Choroid plexus epithelial cell (primary cell): Measurements from ENCODE around the gene EPYC.

ENCODE experiments used
- DNase-seq: peaks from one replicate; pipeline ENCODE4 v3.0.0-alpha.2; 2010; ENCODE audit warnings: low read depth
- H3K4me3 ChIP-seq: 2 replicates; pipeline ENCODE4 v1.5.1; 2011; ENCODE audit warnings: low read depth, mild to moderate bottlenecking, control low read depth, low read length, moderate library complexity
- CTCF ChIP-seq: conservative IDR thresholded peaks from 2 replicates; pipeline ENCODE4 v1.5.1; 2011; ENCODE audit warnings: low read depth, mild to moderate bottlenecking, control low read depth, inconsistent platforms, low read length, moderate library complexity

EPYC gene

GRCh38 chr12:90951432-90952105, 53.2 kb downstream of the EPYC start:
- DNase-seq, result no peak
- no peak overlapping the region for H3K4me3 ChIP-seq
- no peak for TF ChIP-seq CTCF

- no peak for TF ChIP-seq CTCF
- no peak overlapping the region for H3K4me3 ChIP-seq
- DNase-seq, result no peak
These were observed 56.9 kb downstream of the EPYC start for GRCh38 chr12:90947869-90948268.

- no peak overlapping the region for H3K4me3 ChIP-seq
- DNase-seq, result peak; percentile 67
- TF ChIP-seq CTCF, result peak; percentile 56
These were observed 59.6 kb downstream of the EPYC start for GRCh38 chr12:90945070-90945649.

- no peak for TF ChIP-seq CTCF
- no peak overlapping the region for H3K4me3 ChIP-seq
- no peak for DNase-seq
These were observed 61.5 kb downstream of the EPYC start for GRCh38 chr12:90943255-90943654.

GRCh38 chr12:90940872-90941499, 63.8 kb downstream of the EPYC start:
- no peak overlapping the region for H3K4me3 ChIP-seq
- peak; percentile 85 for DNase-seq
- TF ChIP-seq CTCF, result peak; percentile 71

- no peak overlapping the region for H3K4me3 ChIP-seq
- DNase-seq, result peak; percentile 34
- TF ChIP-seq CTCF, result no peak
These were observed 65.4 kb downstream of the EPYC start for GRCh38 chr12:90939382-90939781.

- no peak overlapping the region for H3K4me3 ChIP-seq
- TF ChIP-seq CTCF, result no peak
- peak; percentile 84 for DNase-seq
These were observed 66.3 kb downstream of the EPYC start for GRCh38 chr12:90938451-90938850.
